HepG2 (cell line): ENCODE results near the gene KIF26B. TPM values are rescaled to one million over a fixed set of nuclear protein-coding genes. Genes with fewer than 3 reads are reported as not detected.

Experiments used
- ARNT2 ChIP-seq: sonication (generic); formaldehyde crosslinking; IDR thresholded peaks from 2 replicates; pipeline ENCODE4 v1.8.0; 2022; ENCODE audit warnings: mild to moderate bottlenecking, low read depth, missing genetic modification reagents, moderate library complexity
- CENPBD1 ChIP-seq: sonication (generic); formaldehyde crosslinking; IDR thresholded peaks from 2 replicates; pipeline ENCODE4 v1.8.0; 2022; ENCODE audit warnings: missing genetic modification reagents, low read depth, mild to moderate bottlenecking, borderline replicate concordance
- FOXA3 ChIP-seq: IDR thresholded peaks from 2 replicates; pipeline ENCODE4 v1.6.1; 2016; ENCODE audit warnings: missing genetic modification reagents, missing compliant biosample characterization
- FOXJ3 ChIP-seq: sonication (generic); formaldehyde crosslinking; IDR thresholded peaks from 2 replicates; pipeline ENCODE4 v1.4.0; 2020; ENCODE audit warnings: missing genetic modification reagents, mild to moderate bottlenecking, borderline replicate concordance
- GLI4 ChIP-seq: sonication (generic); formaldehyde crosslinking; IDR thresholded peaks from 2 replicates; pipeline ENCODE4 v1.5.1; 2020; ENCODE audit warnings: missing genetic modification reagents, mild to moderate bottlenecking, moderate library complexity, borderline replicate concordance
- IRF1 ChIP-seq: sonication (generic); formaldehyde crosslinking; IDR thresholded peaks from 2 replicates; pipeline ENCODE4 v1.4.0; 2020; ENCODE audit warnings: low read depth, mild to moderate bottlenecking, missing genetic modification reagents
- MAX ChIP-seq: IDR thresholded peaks from 2 replicates; pipeline ENCODE4 v1.6.1; 2012; ENCODE audit warnings: inconsistent platforms
- MXI1 ChIP-seq: IDR thresholded peaks from 3 replicates; pipeline ENCODE4 v1.6.1; 2012; ENCODE audit warnings: low read depth, low read length, inconsistent platforms, borderline replicate concordance
- PCBP2 ChIP-seq: fragments of 200-400 bp; formaldehyde crosslinking; optimal IDR thresholded peaks from 2 replicates; pipeline ENCODE3; 2018; ENCODE audit warnings: low read length, low read depth; ENCODE audit not compliant: poor library complexity, severe bottlenecking
- RBFOX2 ChIP-seq: fragments of 200-400 bp; formaldehyde crosslinking; IDR thresholded peaks from 2 replicates; pipeline ENCODE4 v1.6.1; 2017; ENCODE audit warnings: low read depth, mild to moderate bottlenecking, low read length
- RERE ChIP-seq: IDR thresholded peaks from 2 replicates; pipeline ENCODE4 v1.6.1; 2016; ENCODE audit warnings: low read depth, missing genetic modification reagents, missing compliant biosample characterization
- SAFB2 ChIP-seq: sonication (generic); formaldehyde crosslinking; IDR thresholded peaks from 2 replicates; pipeline ENCODE4 v1.5.1; 2020; ENCODE audit warnings: missing genetic modification reagents, low read depth, mild to moderate bottlenecking, borderline replicate concordance
- SETDB1 ChIP-seq: sonication (generic); formaldehyde crosslinking; IDR thresholded peaks from 2 replicates; pipeline ENCODE4 v1.5.1; 2020; ENCODE audit warnings: missing genetic modification reagents, mild to moderate bottlenecking, borderline replicate concordance
- SUZ12 ChIP-seq: fragments of 150-350 bp; IDR thresholded peaks from 2 replicates; pipeline ENCODE4 v1.6.1; 2014; ENCODE audit warnings: low read depth, low read length
- TAF15 ChIP-seq: fragments of 200-400 bp; formaldehyde crosslinking; IDR thresholded peaks from one replicate; pipeline ENCODE4 v1.6.1; 2018; ENCODE audit warnings: mild to moderate bottlenecking, low read depth, low read length; ENCODE audit not compliant: poor library complexity, severe bottlenecking
- ZBTB42 ChIP-seq: sonication (generic); formaldehyde crosslinking; IDR thresholded peaks from 2 replicates; pipeline ENCODE4 v1.5.0; 2020; ENCODE audit warnings: mild to moderate bottlenecking, missing genetic modification reagents
- ZFP91 ChIP-seq: sonication (generic); formaldehyde crosslinking; IDR thresholded peaks from 2 replicates; pipeline ENCODE4 v1.9.0; 2022; ENCODE audit warnings: missing genetic modification reagents, mild to moderate bottlenecking, borderline replicate concordance
- ZNF644 ChIP-seq: IDR thresholded peaks from 2 replicates; pipeline ENCODE4 v1.6.1; 2016; ENCODE audit warnings: low read depth
- ZNF670 ChIP-seq: sonication (generic); formaldehyde crosslinking; IDR thresholded peaks from 2 replicates; pipeline ENCODE4 v1.8.0; 2022; ENCODE audit warnings: mild to moderate bottlenecking, missing genetic modification reagents, borderline replicate concordance
- ZNF850 ChIP-seq: sonication (generic); formaldehyde crosslinking; conservative IDR thresholded peaks from 2 replicates; pipeline ENCODE4 v1.9.0; 2021; ENCODE audit warnings: mild to moderate bottlenecking, missing genetic modification reagents
- ZSCAN20 ChIP-seq: sonication (generic); formaldehyde crosslinking; IDR thresholded peaks from 2 replicates; pipeline ENCODE4 v1.4.0; 2020; ENCODE audit warnings: missing genetic modification reagents, mild to moderate bottlenecking, borderline replicate concordance
- polyA plus RNA-seq, 8 experiments: library from polyadenylated mRNA; depleted of rRNA in 3 of 8; stranded (reverse) in 7 of 8; unstranded in 1 of 8; fragments of >200 nt; fragmentation: Illumina TruSeq in 4 of 8; extraction: Trizol in 4 of 8; gene quantifications; 2 replicates each; pipeline versions ENCODE4 v1.2.1 to v1.2.3, GENCODE V29; 2011 to 2016; ENCODE audit warnings: low read depth in 4 of 8, missing spikeins in 1 of 8, mixed read lengths in 1 of 8; ENCODE audit not compliant: insufficient read depth in 1 of 8
- total RNA-seq, 5 experiments: library from RNA; depleted of rRNA; stranded (reverse); fragments of >200 nt; fragmentation: Illumina TruSeq; extraction: Trizol; gene quantifications; 2 replicates each; pipeline ENCODE4 v1.2.3, GENCODE V29; 2016; ENCODE audit warnings: low read depth in 1 of 5

Gene KIF26B
- total and polyA plus RNA-seq, 2 of the 13 experiments (the other 11 are each of a cell fraction or from before 2014, with no cell fraction given) = 0.08 to 0.09 TPM

GRCh38 chr1:245258271-245258920 lies 103.6 kb downstream of the KIF26B start (continued):
- no peak for TF ChIP-seq SETDB1 (CRISPR knock-in tag)
- TF ChIP-seq ZNF644 (CRISPR knock-in tag) = peak; percentile 45
- TF ChIP-seq ZNF670 = no peak
- no peak for TF ChIP-seq CENPBD1 (CRISPR knock-in tag)
- no peak for TF ChIP-seq SUZ12
- no peak for TF ChIP-seq MXI1
- TF ChIP-seq RBFOX2 = no peak
- peak; percentile 81 for TF ChIP-seq RERE
- TF ChIP-seq IRF1 = no peak
- peak; percentile 20; the same call in 1 of the 2 replicates for TF ChIP-seq ZFP91 (CRISPR knock-in tag)
- no peak for TF ChIP-seq ZSCAN20 (CRISPR knock-in tag)
- TF ChIP-seq SAFB2 = no peak
- no peak for TF ChIP-seq MAX
- TF ChIP-seq FOXJ3 (CRISPR knock-in tag) = peak; percentile 78; the same call in 1 of the 2 replicates
- TF ChIP-seq FOXA3 (CRISPR knock-in tag) = peak; percentile 87
- TF ChIP-seq PCBP2 = no peak
- TF ChIP-seq ZBTB42 (CRISPR knock-in tag) = no peak
- no peak for TF ChIP-seq TAF15
- TF ChIP-seq ZNF850 (CRISPR knock-in tag) = no peak
- no peak for TF ChIP-seq ARNT2 (CRISPR knock-in tag)
- TF ChIP-seq GLI4 (CRISPR knock-in tag) = no peak
